Naive thymus-derived CD4-positive, alpha-beta T cell (primary cell): Measurements from ENCODE around the gene CLDN19. TPM values are rescaled to one million over a fixed set of nuclear protein-coding genes. Genes with fewer than 3 reads are reported as not detected.
"Not testable (repeated sequence)": the region's sequence is repeated elsewhere in the genome, so short reads cannot be mapped to it uniquely, and the experiment has no call there.

Source experiments
- ATAC-seq: fragments of 150-1000 bp; cut with Tn5 transposase; 2 replicates; pipeline ENCODE4 v1.10.0; 2021; ENCODE audit warnings: mild to moderate bottlenecking, moderate library complexity
- CTCF ChIA-PET: fragments of 350-600 bp; sonication (Branson Sonifier 250); formaldehyde crosslinking; loops from one replicate; lab custom pipeline; 2021; ENCODE audit warnings: antibody characterized with exemption; lab: Charles Lee
- POLR2A ChIA-PET: fragments of 350-600 bp; sonication (Branson Sonifier 250); formaldehyde crosslinking; loops from one replicate; lab custom pipeline; 2021; ENCODE audit warnings: antibody characterized with exemption, inconsistent platforms; lab: Charles Lee
- DNase-seq, 9 donors: peaks; one replicate each; pipeline versions ENCODE4 v3.0.0 to v3.0.0-alpha.2; 2020 to 2022; ENCODE audit warnings: mixed read lengths in 1 of 9
- H3K27ac ChIP-seq: one replicate; pipeline ENCODE4 v1.7.0; 2013; ENCODE audit warnings: mild to moderate bottlenecking, low read depth, low read length, moderate library complexity
- H3K27me3 ChIP-seq, 2 donors: one replicate each; pipeline ENCODE4 v1.7.0; 2013; ENCODE audit warnings: low read length in 2 of 2, mild to moderate bottlenecking in 2 of 2, moderate library complexity in 2 of 2; ENCODE audit not compliant: control insufficient read depth in 2 of 2, insufficient read depth in 2 of 2
- H3K36me3 ChIP-seq, 3 experiments: 1 replicate in 2 of 3; 2 replicates in 1 of 3; pipeline ENCODE4 v1.7.0; 2013; ENCODE audit warnings: low read length in 3 of 3, mild to moderate bottlenecking in 3 of 3, moderate library complexity in 1 of 3; ENCODE audit not compliant: insufficient read depth in 3 of 3, control insufficient read depth in 2 of 3
- H3K4me1 ChIP-seq, 2 donors: one replicate each; pipeline ENCODE4 v1.7.0; 2013; ENCODE audit warnings: low read length in 2 of 2, mild to moderate bottlenecking in 2 of 2, moderate library complexity in 1 of 2; ENCODE audit not compliant: control insufficient read depth in 2 of 2, insufficient read depth in 2 of 2
- H3K4me3 ChIP-seq: 2 replicates; pipeline ENCODE4 v1.7.0; 2013; ENCODE audit warnings: mild to moderate bottlenecking, low read length
- H3K9me3 ChIP-seq, 3 experiments: 1 replicate in 2 of 3; 2 replicates in 1 of 3; pipeline ENCODE4 v1.7.0; 2013; ENCODE audit warnings: low read length in 3 of 3; ENCODE audit not compliant: control insufficient read depth in 2 of 3
- H3K27ac Mint-ChIP-seq, 9 donors: one replicate each; pipeline ENCODE4 v1.8.0; 2020 to 2022; ENCODE audit warnings: mixed read lengths in 9 of 9, mild to moderate bottlenecking in 8 of 9, moderate library complexity in 5 of 9, inconsistent platforms in 2 of 9
- H3K27me3 Mint-ChIP-seq, 5 donors: one replicate each; pipeline ENCODE4 v1.8.0; 2021 to 2022; ENCODE audit warnings: mixed read lengths in 5 of 5, mild to moderate bottlenecking in 1 of 5
- H3K36me3 Mint-ChIP-seq, 5 donors: one replicate each; pipeline ENCODE4 v1.8.0; 2020 to 2022; ENCODE audit warnings: mixed read lengths in 5 of 5, mild to moderate bottlenecking in 3 of 5, inconsistent platforms in 1 of 5
- H3K4me1 Mint-ChIP-seq, 7 donors: one replicate each; pipeline ENCODE4 v1.8.0; 2020 to 2022; ENCODE audit warnings: mixed read lengths in 7 of 7, mild to moderate bottlenecking in 3 of 7, inconsistent platforms in 1 of 7
- H3K4me3 Mint-ChIP-seq, 10 donors: one replicate each; pipeline ENCODE4 v1.8.0; 2020 to 2022; ENCODE audit warnings: mild to moderate bottlenecking in 10 of 10, mixed read lengths in 10 of 10, moderate library complexity in 6 of 10, inconsistent platforms in 2 of 10
- H3K9me3 Mint-ChIP-seq, 11 donors: one replicate each; pipeline ENCODE4 v1.8.0; 2020 to 2022; ENCODE audit warnings: mixed read lengths in 11 of 11, mild to moderate bottlenecking in 4 of 11, inconsistent platforms in 1 of 11, moderate library complexity in 1 of 11
- intact Hi-C, 2 donors: fragments of 100-400 bp; cut with micrococcal nuclease; formaldehyde crosslinking; loops; one replicate each; pipeline ENCODE4 v1.15.1; 2023
- polyA plus RNA-seq, 2 donors: library from polyadenylated mRNA; unstranded; fragments of 300-500 nt; fragmentation: Illumina TruSeq; gene quantifications; one replicate each; pipeline ENCODE4 v1.2.3, GENCODE V29; 2021
- total RNA-seq, 6 experiments: library from RNA in 5 of 6; stranded (reverse) in 5 of 6; gene quantifications; 1 replicate in 5 of 6; 2 replicates in 1 of 6; pipeline ENCODE4 v1.2.3 and lab custom pipeline; 2021 to 2026

CLDN19 gene
- total and polyA plus RNA-seq, 7 experiments from 2014 or later = not detected

GRCh38 chr1:42725820-42726219 lies 14.2 kb downstream of the CLDN19 start:
- H3K4me3 ChIP-seq, ATAC-seq, H3K27me3 Mint-ChIP-seq, H3K36me3 Mint-ChIP-seq, intact Hi-C loops, DNase-seq, POLR2A ChIA-PET, H3K9me3 Mint-ChIP-seq, H3K4me1 Mint-ChIP-seq, H3K27ac Mint-ChIP-seq, H3K27ac ChIP-seq, H3K9me3 ChIP-seq, H3K4me1 ChIP-seq, H3K36me3 ChIP-seq, H3K27me3 ChIP-seq, H3K4me3 Mint-ChIP-seq: not testable (repeated sequence)
- CTCF ChIA-PET = interaction anchor here (0.7 to 0.8 kb wide), 2 partner anchors 394 to 1138 kb away, joined by 5 to 7 read pairs; no protein-coding TSS in a partner anchor

GRCh38 chr1:42723511-42723910 lies 16.5 kb downstream of the CLDN19 start:
- ChIA-PET CTCF (interaction anchor here (0.7 kb wide), 1 partner anchor 26 kb away, joined by 3 read pairs; no protein-coding TSS in a partner anchor), POLR2A (no interaction called here)
- no peaks in the 10 kb centered on the region for H3K4me1 ChIP-seq
- H3K9me3 ChIP-seq = no peaks in the 10 kb centered on the region
- H3K9me3 Mint-ChIP-seq = no peaks in the 10 kb centered on the region
- no peak for ATAC-seq
- H3K4me3 Mint-ChIP-seq = no peak overlapping the region
- H3K4me3 ChIP-seq = no peak overlapping the region
- intact Hi-C loops = no loop called here
- H3K27me3 Mint-ChIP-seq = peaks cover 0 to 6% (median 0%) of the 10 kb centered on the region in 5 donors
- no peaks in the 10 kb centered on the region for H3K27me3 ChIP-seq
- peaks cover 0 to 4% (median under 1%) of the 10 kb centered on the region in 5 donors for H3K36me3 Mint-ChIP-seq
- H3K36me3 ChIP-seq = no peaks in the 10 kb centered on the region
- no peak overlapping the region for H3K27ac Mint-ChIP-seq
- no peaks in the 10 kb centered on the region for H3K4me1 Mint-ChIP-seq
- H3K27ac ChIP-seq = no peak overlapping the region
- no peak for DNase-seq

- H3K36me3 ChIP-seq, H3K4me3 Mint-ChIP-seq, intact Hi-C loops, H3K9me3 ChIP-seq, ATAC-seq, H3K27me3 Mint-ChIP-seq, H3K27ac ChIP-seq, DNase-seq, H3K4me1 ChIP-seq, CTCF ChIA-PET, POLR2A ChIA-PET, H3K4me1 Mint-ChIP-seq, H3K4me3 ChIP-seq, H3K27me3 ChIP-seq, H3K9me3 Mint-ChIP-seq: not testable (repeated sequence)
- Mint-ChIP-seq H3K36me3 (peaks cover under 1 to 15% (median 9%) of the 10 kb centered on the region in 5 donors), H3K27ac (peak overlapping the region in 1 of 9 donors; percentile 34)
These were observed 17.6 kb downstream of the CLDN19 start for GRCh38 chr1:42722403-42722802.

- Mint-ChIP-seq H3K4me3 (no peak overlapping the region), H3K27ac (peak overlapping the region in 1 of 9 donors; percentile 34), H3K36me3 (peaks cover 5 to 20% (median 13%) of the 10 kb centered on the region in 5 donors), H3K27me3 (peaks cover 0 to 6% (median 0%) of the 10 kb centered on the region in 5 donors), H3K9me3 (no peaks in the 10 kb centered on the region), H3K4me1 (peaks cover 0 to 6% (median 0%) of the 10 kb centered on the region in 7 donors)
- H3K27ac ChIP-seq = no peak overlapping the region
- H3K4me3 ChIP-seq = no peak overlapping the region
- H3K27me3 ChIP-seq = no peaks in the 10 kb centered on the region
- DNase-seq (no peak), ATAC-seq (no peak)
- no peaks in the 10 kb centered on the region for H3K4me1 ChIP-seq
- intact Hi-C loops = no loop called here
- ChIA-PET CTCF (no interaction called here), POLR2A (no interaction called here)
- H3K9me3 ChIP-seq = no peaks in the 10 kb centered on the region
- no peaks in the 10 kb centered on the region for H3K36me3 ChIP-seq
These were observed 18.1 kb downstream of the CLDN19 start for GRCh38 chr1:42721926-42722325.

DNA sequence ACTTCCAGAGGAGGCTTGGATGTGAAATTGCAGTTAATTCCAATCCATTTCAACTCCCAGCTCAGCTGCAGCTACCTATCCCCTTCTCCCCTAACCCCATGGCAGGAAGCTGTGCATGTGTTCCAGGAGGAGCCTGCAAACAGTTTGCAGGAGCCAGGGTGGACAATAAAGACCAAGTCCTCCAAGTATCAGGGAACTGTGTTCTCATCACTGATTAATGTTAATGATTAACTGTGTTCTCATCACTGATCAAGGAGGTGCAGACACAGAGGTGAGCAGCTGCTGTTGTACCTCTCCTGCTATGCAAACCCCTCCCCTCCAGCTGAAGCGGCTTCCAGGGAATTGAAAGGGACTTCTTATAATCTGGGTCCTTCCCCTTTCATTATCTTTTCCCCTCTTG lies 19.2 kb downstream of the CLDN19 start:
- Histone ChIP-seq H3K36me3 (no peaks in the 10 kb centered on the region), H3K27ac (no peak overlapping the region), H3K4me1 (no peaks in the 10 kb centered on the region), H3K4me3 (no peak overlapping the region), H3K9me3 (no peaks in the 10 kb centered on the region), H3K27me3 (no peaks in the 10 kb centered on the region)
- CTCF ChIA-PET = no interaction called here
- DNase-seq = no peak
- intact Hi-C loops = no loop called here
- Mint-ChIP-seq H3K4me3 (no peak overlapping the region), H3K4me1 (peaks cover 0 to 6% (median 0%) of the 10 kb centered on the region in 7 donors), H3K27ac (no peak overlapping the region), H3K36me3 (peaks cover 10 to 28% (median 19%) of the 10 kb centered on the region in 5 donors), H3K9me3 (peaks cover 0 to 4% (median 0%) of the 10 kb centered on the region in 11 donors), H3K27me3 (peaks cover 0 to 6% (median 0%) of the 10 kb centered on the region in 5 donors)
- POLR2A ChIA-PET = no interaction called here
- ATAC-seq = no peak

- Mint-ChIP-seq H3K4me1 (peaks cover 4 to 14% (median 8%) of the 10 kb centered on the region in 7 donors), H3K9me3 (peaks cover 5 to 38% (median 29%) of the 10 kb centered on the region in 11 donors), H3K36me3 (peaks cover 23 to 80% (median 70%) of the 10 kb centered on the region in 5 donors)
- H3K4me3 Mint-ChIP-seq, DNase-seq, H3K27ac ChIP-seq, H3K4me3 ChIP-seq, ATAC-seq, H3K27ac Mint-ChIP-seq, H3K27me3 Mint-ChIP-seq, intact Hi-C loops, H3K4me1 ChIP-seq, H3K27me3 ChIP-seq: not testable (repeated sequence)
- Histone ChIP-seq H3K9me3 (peaks cover 0 to 21% (median 6%) of the 10 kb centered on the region in 3 experiments), H3K36me3 (peaks cover 0 to 11% (median 0%) of the 10 kb centered on the region in 3 experiments)
- ChIA-PET POLR2A (interaction anchor here (0.8 to 1.1 kb wide), 2 partner anchors 14 to 24 kb away, joined by 3 to 4 read pairs; no protein-coding TSS in a partner anchor), CTCF (interaction anchor here (0.7 kb wide), 1 partner anchor 21 kb away, joined by 4 read pairs; no protein-coding TSS in a partner anchor)
These were observed 25.6 kb downstream of the CLDN19 start for GRCh38 chr1:42714441-42714840.

GRCh38 chr1:42713293-42713692 lies 26.7 kb downstream of the CLDN19 start:
- H3K9me3 ChIP-seq = peaks cover 0 to 21% (median 6%) of the 10 kb centered on the region in 3 experiments
- no peak overlapping the region for H3K4me3 Mint-ChIP-seq
- ChIA-PET POLR2A (no interaction called here), CTCF (no interaction called here)
- no peak overlapping the region for H3K4me3 ChIP-seq
- no peak overlapping the region for H3K27ac ChIP-seq
- H3K27ac Mint-ChIP-seq = no peak overlapping the region
- DNase-seq = no peak
- H3K4me1 ChIP-seq = no peaks in the 10 kb centered on the region
- no peaks in the 10 kb centered on the region for H3K27me3 Mint-ChIP-seq
- no peak for ATAC-seq
- intact Hi-C loops = no loop called here
- H3K36me3 ChIP-seq = peaks cover 0 to 11% (median 0%) of the 10 kb centered on the region in 3 experiments
- no peaks in the 10 kb centered on the region for H3K27me3 ChIP-seq
- peaks cover 5 to 38% (median 29%) of the 10 kb centered on the region in 11 donors for H3K9me3 Mint-ChIP-seq
- H3K4me1 Mint-ChIP-seq = peaks cover 4 to 14% (median 8%) of the 10 kb centered on the region in 7 donors
- peaks cover 23 to 82% (median 74%) of the 10 kb centered on the region in 5 donors for H3K36me3 Mint-ChIP-seq
